ENCODE data around the gene LYPD6.

DNA sequence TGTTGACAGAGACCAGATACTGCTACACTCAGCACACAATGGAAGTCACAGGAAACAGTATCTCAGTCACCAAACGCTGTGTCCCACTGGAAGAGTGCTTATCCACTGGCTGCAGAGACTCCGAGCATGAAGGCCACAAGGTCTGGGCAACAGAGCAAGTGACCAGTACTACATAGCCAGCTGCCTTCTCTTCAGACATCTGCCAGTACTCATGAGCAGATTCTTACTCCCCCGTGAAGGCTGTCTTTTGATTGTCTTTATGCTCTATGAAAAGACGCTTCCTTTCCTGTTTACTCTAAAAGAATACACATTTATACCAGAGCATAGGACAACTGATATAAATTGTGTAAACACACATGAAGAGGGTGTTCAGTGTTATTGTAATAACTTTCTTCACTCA, 138.2 kb downstream of the LYPD6 start:
- TF ChIP-seq EZH2 (IDR thresholded peaks at IDR 0.05; ENCODE audit: low read length, unreplicated experiment) (no peak), CTCF (conservative IDR thresholded peaks at IDR 0.05; ENCODE audit: low read depth, low read length) (no peak)
